BJ (cell line): ENCODE results near the gene CEP131. TPM values are rescaled to one million over a fixed set of nuclear protein-coding genes. Genes with fewer than 3 reads are reported as not detected.

Experiments
- CTCF ChIA-PET: fragments of 350-600 bp; formaldehyde crosslinking; extraction: SDS; loops from one replicate; lab custom pipeline; 2021; ENCODE audit warnings: antibody characterized with exemption, inconsistent platforms; lab: Yijun Ruan, JAX
- POLR2A ChIA-PET: fragments of 300-600 bp; sonication (Branson Sonifier 250); formaldehyde crosslinking; extraction: SDS; loops from one replicate; lab custom pipeline; 2021; ENCODE audit warnings: antibody characterized with exemption; lab: Charles Lee
- DNase-seq: peaks from one replicate; pipeline ENCODE4 v3.0.0-alpha.2; 2011; ENCODE audit warnings: low read depth
- H3K27me3 ChIP-seq: 2 replicates; pipeline ENCODE4 v1.6.0; 2011; ENCODE audit warnings: low read length; ENCODE audit not compliant: control insufficient read depth, insufficient read depth
- H3K36me3 ChIP-seq: 2 replicates; pipeline ENCODE4 v1.5.1; 2011; ENCODE audit warnings: low read length; ENCODE audit not compliant: control insufficient read depth, insufficient read depth
- H3K4me3 ChIP-seq: 2 replicates; pipeline ENCODE4 v1.5.1; 2011; ENCODE audit warnings: low read depth, mild to moderate bottlenecking, control low read depth, low read length
- CTCF ChIP-seq: IDR thresholded peaks from 2 replicates; pipeline ENCODE4 v1.5.1; 2011; ENCODE audit warnings: low read depth, mild to moderate bottlenecking, control low read depth, inconsistent platforms, low read length, moderate library complexity; ENCODE audit not compliant: insufficient read depth
- polyA plus RNA-seq: library from polyadenylated mRNA; depleted of rRNA; stranded (reverse); fragments of >200 nt; gene quantifications from 2 replicates; pipeline ENCODE4 v1.2.3, GENCODE V29; 2011

The CEP131 gene
- polyA plus RNA-seq, 1 experiment: 4.9 TPM

DNA sequence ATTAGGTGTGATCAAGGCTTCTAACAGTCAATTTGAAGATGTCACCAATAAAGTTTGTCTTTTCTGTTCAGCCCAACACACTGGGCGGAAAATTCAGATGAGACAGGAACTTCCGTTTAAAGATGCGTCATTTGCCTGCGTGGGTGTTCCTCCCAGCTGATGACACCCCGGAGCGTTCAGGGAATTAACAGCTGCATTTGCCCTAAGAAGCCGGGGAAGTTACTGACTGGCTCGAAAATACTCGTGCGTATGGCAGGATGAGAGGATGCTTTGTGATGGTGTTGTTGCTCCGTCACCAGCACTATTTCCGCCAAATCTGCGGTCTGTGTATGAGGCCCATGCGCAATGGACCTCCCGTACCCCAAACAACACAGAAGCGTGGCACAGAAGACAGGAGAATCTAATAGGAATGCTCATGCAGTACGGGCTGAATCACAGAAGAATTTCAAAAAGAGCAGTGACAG, 69.4 kb downstream of the CEP131 start:
- POLR2A ChIA-PET: no interaction called here
- H3K4me3 ChIP-seq: no peak overlapping the region
- no peak for DNase-seq
- H3K27me3 ChIP-seq: 0 out of 2 replicates have a peak, but pooled peaks cover 4% of the 10 kb centered on the region
- no peaks in the 10 kb centered on the region for H3K36me3 ChIP-seq
- TF ChIP-seq CTCF: no peak
- CTCF ChIA-PET: interaction anchor here (1.0 to 5.4 kb wide), 3 partner anchors 11 to 22 kb away, joined by 3 to 30 read pairs (median 3); no protein-coding TSS in a partner anchor

DNA sequence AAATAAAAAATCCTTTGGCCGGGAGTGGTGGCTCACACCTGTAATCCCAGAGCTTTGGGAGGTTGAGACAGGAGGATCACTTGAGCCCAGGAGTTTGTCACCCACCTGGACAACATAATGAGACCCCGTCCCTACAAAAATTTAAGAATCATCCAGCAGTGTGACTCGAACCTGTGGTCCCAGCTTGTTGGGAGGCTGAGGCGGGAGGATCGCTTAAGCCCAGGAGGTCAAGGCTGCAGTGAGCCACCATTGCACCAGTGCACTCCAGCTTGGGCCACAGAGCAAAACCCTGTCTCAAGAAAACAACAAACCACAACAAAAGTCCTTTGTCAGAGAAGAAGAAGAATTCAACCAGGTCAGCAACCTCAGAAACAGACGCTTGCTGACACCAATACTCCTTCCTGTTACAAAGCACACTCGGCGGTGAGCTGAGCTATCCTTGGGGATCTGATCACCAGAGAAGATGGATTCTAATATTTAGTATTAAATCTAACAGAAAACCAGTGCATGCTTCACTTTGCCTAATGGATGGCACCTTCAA, 70.4 kb downstream of the CEP131 start:
- ChIA-PET CTCF (interaction anchor here (5.4 kb wide), 1 partner anchor 10 kb away, joined by 30 read pairs; no protein-coding TSS in a partner anchor), POLR2A (no interaction called here)
- H3K4me3 ChIP-seq: no peak overlapping the region
- no peak for DNase-seq
- H3K27me3 ChIP-seq: peaks cover 4% of the 10 kb centered on the region; the same call in 1 of the 2 replicates
- H3K36me3 ChIP-seq: no peaks in the 10 kb centered on the region
- TF ChIP-seq CTCF: no peak

GRCh38 chr17:81151278-81151677, 71.5 kb downstream of the CEP131 start:
- DNase-seq: no peak
- H3K36me3 ChIP-seq: no peaks in the 10 kb centered on the region
- CTCF ChIA-PET: interaction anchor here (5.4 kb wide), 1 partner anchor 9 kb away, joined by 30 read pairs; no protein-coding TSS in a partner anchor
- no peak for TF ChIP-seq CTCF
- peaks cover 4% of the 10 kb centered on the region; the same call in 1 of the 2 replicates for H3K27me3 ChIP-seq
- POLR2A ChIA-PET: no interaction called here
- no peak overlapping the region for H3K4me3 ChIP-seq

DNA sequence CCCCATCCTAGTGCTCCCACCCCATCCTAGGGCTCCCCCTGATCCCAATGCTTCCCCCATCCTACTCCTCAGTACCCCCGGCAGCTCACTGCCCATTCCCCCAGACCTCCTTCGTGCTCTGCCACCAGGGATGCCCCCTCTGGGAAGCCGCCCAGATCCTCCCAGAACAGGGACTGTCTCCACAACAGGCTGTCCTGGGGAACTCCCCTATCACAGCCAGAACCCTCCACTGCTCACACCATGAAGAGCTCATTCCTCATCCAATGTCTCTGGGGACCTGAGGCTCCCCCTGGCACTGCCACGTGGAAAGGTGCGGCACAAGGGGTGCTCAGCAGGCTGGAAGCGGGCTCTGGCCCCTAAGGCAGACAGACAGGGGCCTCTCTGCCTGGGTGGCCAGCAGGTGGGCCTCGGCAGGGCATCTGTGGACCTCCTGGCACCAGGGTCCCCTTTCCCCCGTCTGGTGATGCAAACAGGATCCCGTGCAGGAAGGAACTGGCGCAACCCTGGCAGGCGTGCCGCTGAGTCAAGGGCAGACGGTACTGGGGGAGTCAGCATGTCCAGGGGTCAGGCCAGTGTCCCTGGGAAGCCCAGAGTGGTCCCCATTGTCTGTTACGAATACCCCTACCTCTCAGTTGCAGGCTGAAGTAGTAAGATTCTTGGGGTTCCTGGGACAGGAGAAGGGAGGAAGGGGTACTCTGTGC, 72.2 kb downstream of the CEP131 start:
- Histone ChIP-seq H3K36me3 (no peaks in the 10 kb centered on the region), H3K4me3 (no peak overlapping the region), H3K27me3 (peaks cover 4% of the 10 kb centered on the region; the same call in 1 of the 2 replicates)
- POLR2A ChIA-PET: no interaction called here
- TF ChIP-seq CTCF: no peak
- no peak for DNase-seq
- CTCF ChIA-PET: no interaction called here

DNA sequence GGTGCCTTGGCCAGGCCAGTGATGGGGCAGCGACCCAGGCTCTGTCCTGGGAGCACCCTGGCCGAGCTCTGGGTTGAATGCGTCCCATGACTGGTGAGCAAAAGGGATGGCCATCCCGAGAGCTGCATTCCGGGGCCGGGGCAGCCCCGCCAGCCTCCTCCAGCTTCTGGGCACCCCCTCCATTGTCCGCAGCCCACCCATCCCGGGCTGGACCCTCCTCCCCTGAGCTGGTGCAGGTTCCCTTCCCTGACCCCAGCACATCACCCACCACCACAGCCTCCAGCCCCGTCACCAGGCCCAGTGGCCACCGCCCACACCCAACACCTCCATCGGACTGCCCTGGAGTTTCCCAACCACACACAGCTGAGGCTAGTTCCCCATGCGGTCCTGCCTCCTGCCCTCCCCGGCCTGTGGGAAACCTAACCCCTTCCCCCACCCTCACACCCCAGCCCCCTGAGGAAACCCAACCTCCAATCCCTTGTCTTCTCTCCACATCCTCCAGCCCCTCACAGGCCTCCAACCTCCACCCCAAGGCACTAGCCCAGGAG, 73.7 kb downstream of the CEP131 start:
- POLR2A ChIA-PET: no interaction called here
- no peak for TF ChIP-seq CTCF
- DNase-seq: no peak
- H3K27me3 ChIP-seq: peaks cover 3% of the 10 kb centered on the region; the same call in 1 of the 2 replicates
- CTCF ChIA-PET: interaction anchor here (0.7 to 0.9 kb wide), 2 partner anchors 92 to 336 kb away, joined by 3 read pairs; no protein-coding TSS in a partner anchor
- H3K4me3 ChIP-seq: no peak overlapping the region
- no peaks in the 10 kb centered on the region for H3K36me3 ChIP-seq
